HG03520 (cell line): ENCODE results near the gene MST1.

Experiments used
- ATAC-seq: cut with Tn5 transposase; IDR thresholded peaks from one replicate; pipeline ENCODE4 v1.9.1; 2021; ENCODE audit warnings: mild to moderate bottlenecking, moderate library complexity; ENCODE audit not compliant: unreplicated experiment

Gene MST1

GRCh38 chr3:49638445-49638844, 50.8 kb downstream of the MST1 start:
- ATAC-seq: no peak

- no peak for ATAC-seq
Measured at GRCh38 chr3:49636883-49637609, 52.2 kb downstream of the MST1 start.

- ATAC-seq: no peak
Measured at GRCh38 chr3:49634736-49635135, 54.5 kb downstream of the MST1 start.
